ENCODE results near the gene MRGPRE. TPM values are rescaled to one million over a fixed set of nuclear protein-coding genes. Genes with fewer than 3 reads are reported as not detected.

MRGPRE gene
- total RNA-seq, 5 donors from 2014 or later (not counting 1 experiment from before 2014, with no cell fraction given): not detected

GRCh38 chr11:3193373-3194015, 38.7 kb downstream of the MRGPRE start:
- DNase-seq: no peak
- no peaks in the 10 kb centered on the region for H3K9me3 Mint-ChIP-seq
- 81% methylated on average over 16 of the region's 19 CpGs for WGBS (ENCODE audit: insufficient coverage)
- no peak for ATAC-seq (replicated peaks in 1 of 4)
- Histone ChIP-seq H3K27ac (ENCODE audit: low read length) (no peak overlapping the region), H3K4me3 (ENCODE audit: control insufficient read depth in 1 of 2, extremely low read depth in 1 of 2, low read length in 1 of 2) (no peak overlapping the region), H3K36me3 (ENCODE audit: control insufficient read depth in 2 of 2, extremely low read depth in 1 of 2, insufficient read depth in 1 of 2, low read length in 1 of 2) (no peaks in the 10 kb centered on the region), H3K9me3 (no peaks in the 10 kb centered on the region), H3K27me3 (replicated peaks in 1 of 2; ENCODE audit: control insufficient read depth in 2 of 2, extremely low read depth in 1 of 2, insufficient read depth in 2 of 2, low read length in 1 of 2) (peaks cover 0 to 39% of the 10 kb centered on the region in 2 experiments), H3K4me1 (ENCODE audit: control insufficient read depth in 1 of 2, extremely low read depth in 1 of 2, insufficient read depth in 2 of 2, low read length in 2 of 2) (no peaks in the 10 kb centered on the region)
- POLR2A ChIA-PET: no interaction called here
- no peaks in the 10 kb centered on the region for H3K4me1 Mint-ChIP-seq
- H3K4me3 Mint-ChIP-seq: no peak overlapping the region
- H3K27me3 Mint-ChIP-seq: peaks cover 0 to 7% of the 10 kb centered on the region in 2 donors
- CTCF ChIA-PET: no interaction called here
- H3K36me3 Mint-ChIP-seq: no peaks in the 10 kb centered on the region
- no peak overlapping the region for H3K27ac Mint-ChIP-seq

GRCh38 chr11:3192511-3193372, 39.5 kb downstream of the MRGPRE start:
- DNase-seq (no peak), ATAC-seq (replicated peaks in 1 of 4) (no peak)
- H3K4me1 Mint-ChIP-seq: no peaks in the 10 kb centered on the region
- CTCF ChIA-PET: no interaction called here
- H3K9me3 ChIP-seq: no peaks in the 10 kb centered on the region
- POLR2A ChIA-PET: no interaction called here
- H3K4me1 ChIP-seq (ENCODE audit: control insufficient read depth in 1 of 2, extremely low read depth in 1 of 2, insufficient read depth in 2 of 2, low read length in 2 of 2): no peaks in the 10 kb centered on the region
- no peak overlapping the region for H3K27ac ChIP-seq (ENCODE audit: low read length)
- H3K9me3 Mint-ChIP-seq: no peaks in the 10 kb centered on the region
- H3K4me3 ChIP-seq (ENCODE audit: control insufficient read depth in 1 of 2, extremely low read depth in 1 of 2, low read length in 1 of 2): no peak overlapping the region
- H3K27ac Mint-ChIP-seq: no peak overlapping the region
- H3K27me3 ChIP-seq (replicated peaks in 1 of 2; ENCODE audit: control insufficient read depth in 2 of 2, extremely low read depth in 1 of 2, insufficient read depth in 2 of 2, low read length in 1 of 2): peaks cover 0 to 33% of the 10 kb centered on the region in 2 experiments
- peaks cover 0 to 5% of the 10 kb centered on the region in 2 donors for H3K27me3 Mint-ChIP-seq
- H3K36me3 ChIP-seq (ENCODE audit: control insufficient read depth in 2 of 2, extremely low read depth in 1 of 2, insufficient read depth in 1 of 2, low read length in 1 of 2): no peaks in the 10 kb centered on the region
- no peak overlapping the region for H3K4me3 Mint-ChIP-seq
- 85% methylated on average over 3 of the region's 14 CpGs for whole genome bisulfite sequencing (ENCODE audit: insufficient coverage)
- H3K36me3 Mint-ChIP-seq: no peaks in the 10 kb centered on the region

- Mint-ChIP-seq H3K9me3 (no peaks in the 10 kb centered on the region), H3K27me3 (peaks cover 0 to 5% of the 10 kb centered on the region in 2 donors), H3K4me1 (no peaks in the 10 kb centered on the region), H3K27ac (no peak overlapping the region), H3K4me3 (no peak overlapping the region), H3K36me3 (no peaks in the 10 kb centered on the region)
- ATAC-seq (replicated peaks in 1 of 4) (no peak), DNase-seq (no peak)
- no peaks in the 10 kb centered on the region for H3K36me3 ChIP-seq (ENCODE audit: control insufficient read depth in 2 of 2, extremely low read depth in 1 of 2, insufficient read depth in 1 of 2, low read length in 1 of 2)
- H3K4me1 ChIP-seq (ENCODE audit: control insufficient read depth in 1 of 2, extremely low read depth in 1 of 2, insufficient read depth in 2 of 2, low read length in 2 of 2): no peaks in the 10 kb centered on the region
- H3K9me3 ChIP-seq: no peaks in the 10 kb centered on the region
- WGBS (ENCODE audit: insufficient coverage): 88% methylated on average over 13 of the region's 19 CpGs
- ChIA-PET CTCF (no interaction called here), POLR2A (no interaction called here)
- H3K27me3 ChIP-seq (replicated peaks in 1 of 2; ENCODE audit: control insufficient read depth in 2 of 2, extremely low read depth in 1 of 2, insufficient read depth in 2 of 2, low read length in 1 of 2): peaks cover 0 to 24% of the 10 kb centered on the region in 2 experiments
- no peak overlapping the region for H3K27ac ChIP-seq (ENCODE audit: low read length)
- no peak overlapping the region for H3K4me3 ChIP-seq (ENCODE audit: control insufficient read depth in 1 of 2, extremely low read depth in 1 of 2, low read length in 1 of 2)
Observed at GRCh38 chr11:3191586-3192324, 40.5 kb downstream of the MRGPRE start.

- DNase-seq (no peak), ATAC-seq (replicated peaks in 1 of 4) (no peak)
- ChIA-PET POLR2A (no interaction called here), CTCF (no interaction called here)
- peaks cover 0 to 19% of the 10 kb centered on the region in 2 experiments for H3K27me3 ChIP-seq (replicated peaks in 1 of 2; ENCODE audit: control insufficient read depth in 2 of 2, extremely low read depth in 1 of 2, insufficient read depth in 2 of 2, low read length in 1 of 2)
- no peak overlapping the region for H3K4me3 ChIP-seq (ENCODE audit: control insufficient read depth in 1 of 2, extremely low read depth in 1 of 2, low read length in 1 of 2)
- Mint-ChIP-seq H3K9me3 (no peaks in the 10 kb centered on the region), H3K27me3 (peaks cover 0 to 2% of the 10 kb centered on the region in 2 donors), H3K36me3 (no peaks in the 10 kb centered on the region), H3K4me3 (no peak overlapping the region), H3K4me1 (no peaks in the 10 kb centered on the region), H3K27ac (no peak overlapping the region)
- WGBS (ENCODE audit: insufficient coverage): 100% methylated on average over 1 of the region's 6 CpGs
- H3K27ac ChIP-seq (ENCODE audit: low read length): no peak overlapping the region
- no peaks in the 10 kb centered on the region for H3K4me1 ChIP-seq (ENCODE audit: control insufficient read depth in 1 of 2, extremely low read depth in 1 of 2, insufficient read depth in 2 of 2, low read length in 2 of 2)
- no peaks in the 10 kb centered on the region for H3K36me3 ChIP-seq (ENCODE audit: control insufficient read depth in 2 of 2, extremely low read depth in 1 of 2, insufficient read depth in 1 of 2, low read length in 1 of 2)
- H3K9me3 ChIP-seq: no peaks in the 10 kb centered on the region
Observed at GRCh38 chr11:3190600-3190999, 41.6 kb downstream of the MRGPRE start.

DNA sequence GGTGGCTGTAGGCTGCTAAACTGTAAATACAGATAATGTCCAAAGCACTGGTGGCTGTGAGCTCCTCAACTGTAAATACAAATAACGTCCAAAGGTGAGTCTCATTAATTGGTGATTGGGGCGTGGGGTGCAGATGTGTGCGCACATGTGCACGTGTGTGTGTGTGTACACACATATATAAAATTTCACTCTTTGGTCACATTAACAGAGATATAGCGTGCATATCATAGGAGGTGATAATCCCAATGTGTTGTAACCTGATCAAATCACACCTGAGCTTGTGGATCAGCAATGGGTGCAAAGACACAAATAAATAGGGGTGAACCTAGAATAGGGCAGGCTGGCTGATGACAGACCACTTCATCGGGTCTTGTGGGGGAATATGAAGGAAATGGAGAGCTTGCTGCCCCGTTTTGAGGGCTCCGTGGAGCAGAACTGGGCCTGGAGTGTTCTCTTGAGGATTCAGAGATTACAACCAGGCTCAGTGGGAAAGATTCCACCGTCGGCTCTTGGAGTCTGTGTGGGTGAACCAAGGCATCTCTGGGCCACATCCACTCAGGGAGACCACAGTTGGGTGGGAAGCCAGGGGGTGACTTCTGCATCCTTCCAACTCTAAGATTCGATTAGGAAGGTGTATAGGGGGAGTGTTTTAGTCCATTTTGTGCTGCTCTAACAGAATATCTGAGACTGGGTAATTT, 42.2 kb downstream of the MRGPRE start:
- no peak overlapping the region for H3K27ac ChIP-seq (ENCODE audit: low read length)
- ATAC-seq (replicated peaks in 1 of 4) (no peak), DNase-seq (no peak)
- H3K4me3 ChIP-seq (ENCODE audit: control insufficient read depth in 1 of 2, extremely low read depth in 1 of 2, low read length in 1 of 2): no peak overlapping the region
- ChIA-PET CTCF (no interaction called here), POLR2A (interaction anchor here in 1 of 2 donors (1.0 kb wide), 1 partner anchor 24 kb away, joined by 5 read pairs; no protein-coding TSS in a partner anchor)
- H3K36me3 Mint-ChIP-seq: no peaks in the 10 kb centered on the region
- 81% methylated on average over 6 of the region's 11 CpGs for WGBS (ENCODE audit: insufficient coverage)
- H3K4me1 Mint-ChIP-seq: no peaks in the 10 kb centered on the region
- H3K27me3 ChIP-seq (replicated peaks in 1 of 2; ENCODE audit: control insufficient read depth in 2 of 2, extremely low read depth in 1 of 2, insufficient read depth in 2 of 2, low read length in 1 of 2): peaks cover 0 to 19% of the 10 kb centered on the region in 2 experiments
- H3K4me1 ChIP-seq (ENCODE audit: control insufficient read depth in 1 of 2, extremely low read depth in 1 of 2, insufficient read depth in 2 of 2, low read length in 2 of 2): no peaks in the 10 kb centered on the region
- H3K9me3 ChIP-seq: no peaks in the 10 kb centered on the region
- no peaks in the 10 kb centered on the region for H3K36me3 ChIP-seq (ENCODE audit: control insufficient read depth in 2 of 2, extremely low read depth in 1 of 2, insufficient read depth in 1 of 2, low read length in 1 of 2)
- H3K27ac Mint-ChIP-seq: no peak overlapping the region
- H3K4me3 Mint-ChIP-seq: no peak overlapping the region
- no peaks in the 10 kb centered on the region for H3K9me3 Mint-ChIP-seq
- H3K27me3 Mint-ChIP-seq: peaks cover 0 to 2% of the 10 kb centered on the region in 2 donors

Measured in T-cell (primary cell).